ENCODE results near the gene ATP11A. TPM values are rescaled to one million over a fixed set of nuclear protein-coding genes. Genes with fewer than 3 reads are reported as not detected.

Gene ATP11A
- total RNA-seq, 3 donors from 2014 or later, result 22.1 to 27.2 (median 26.8) TPM

DNA sequence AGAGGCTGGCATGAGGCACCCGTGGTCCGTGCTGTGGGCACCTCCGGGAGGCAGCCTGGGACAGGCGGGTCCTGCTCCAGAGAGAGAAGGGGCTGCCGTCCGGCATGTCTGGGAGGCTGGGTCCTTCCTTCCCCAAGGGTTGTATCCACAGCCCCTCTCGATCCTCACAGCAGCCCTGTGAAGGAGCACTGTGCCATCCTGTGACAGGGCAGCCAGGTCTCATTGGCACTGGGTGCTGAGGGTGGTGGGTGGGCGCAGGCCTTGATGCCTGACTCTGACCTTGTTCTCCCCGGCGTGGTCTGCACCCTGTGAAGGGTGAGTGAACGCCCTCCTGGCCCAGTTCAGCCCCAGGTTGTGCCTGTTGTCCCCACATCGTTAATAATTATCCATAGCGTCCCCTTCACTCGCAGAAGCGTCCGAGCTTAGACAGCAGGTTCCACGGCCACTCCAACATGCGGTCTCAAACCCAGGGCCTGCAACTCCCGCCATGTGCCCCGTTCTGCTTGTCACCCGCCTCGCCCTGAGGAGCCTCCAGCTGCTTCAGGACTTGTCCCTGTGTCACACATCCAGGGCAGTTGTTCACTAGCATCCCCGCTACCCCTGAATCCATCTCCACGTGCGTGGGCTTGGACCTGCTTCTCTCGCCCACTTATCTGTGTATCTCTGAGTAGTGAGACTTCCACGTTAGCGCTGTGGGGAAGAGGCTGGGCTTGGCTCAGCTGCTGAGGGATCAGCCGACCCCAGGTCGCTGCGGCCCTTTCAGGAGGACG, 10.6 kb downstream of the ATP11A start:
- DNase-seq (ENCODE audit: low spot score in 2 of 2), result no peak
- no peak for TF ChIP-seq POLR2A (IDR thresholded peaks at IDR 0.05)
- TF ChIP-seq POLR2AphosphoS5 (IDR thresholded peaks at IDR 0.05), result no peak
- TF ChIP-seq, protein P1, sequence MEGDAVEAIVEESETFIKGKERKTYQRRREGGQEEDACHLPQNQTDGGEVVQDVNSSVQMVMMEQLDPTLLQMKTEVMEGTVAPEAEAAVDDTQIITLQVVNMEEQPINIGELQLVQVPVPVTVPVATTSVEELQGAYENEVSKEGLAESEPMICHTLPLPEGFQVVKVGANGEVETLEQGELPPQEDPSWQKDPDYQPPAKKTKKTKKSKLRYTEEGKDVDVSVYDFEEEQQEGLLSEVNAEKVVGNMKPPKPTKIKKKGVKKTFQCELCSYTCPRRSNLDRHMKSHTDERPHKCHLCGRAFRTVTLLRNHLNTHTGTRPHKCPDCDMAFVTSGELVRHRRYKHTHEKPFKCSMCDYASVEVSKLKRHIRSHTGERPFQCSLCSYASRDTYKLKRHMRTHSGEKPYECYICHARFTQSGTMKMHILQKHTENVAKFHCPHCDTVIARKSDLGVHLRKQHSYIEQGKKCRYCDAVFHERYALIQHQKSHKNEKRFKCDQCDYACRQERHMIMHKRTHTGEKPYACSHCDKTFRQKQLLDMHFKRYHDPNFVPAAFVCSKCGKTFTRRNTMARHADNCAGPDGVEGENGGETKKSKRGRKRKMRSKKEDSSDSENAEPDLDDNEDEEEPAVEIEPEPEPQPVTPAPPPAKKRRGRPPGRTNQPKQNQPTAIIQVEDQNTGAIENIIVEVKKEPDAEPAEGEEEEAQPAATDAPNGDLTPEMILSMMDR (IDR thresholded peaks at IDR 0.05), result no peak

DNA sequence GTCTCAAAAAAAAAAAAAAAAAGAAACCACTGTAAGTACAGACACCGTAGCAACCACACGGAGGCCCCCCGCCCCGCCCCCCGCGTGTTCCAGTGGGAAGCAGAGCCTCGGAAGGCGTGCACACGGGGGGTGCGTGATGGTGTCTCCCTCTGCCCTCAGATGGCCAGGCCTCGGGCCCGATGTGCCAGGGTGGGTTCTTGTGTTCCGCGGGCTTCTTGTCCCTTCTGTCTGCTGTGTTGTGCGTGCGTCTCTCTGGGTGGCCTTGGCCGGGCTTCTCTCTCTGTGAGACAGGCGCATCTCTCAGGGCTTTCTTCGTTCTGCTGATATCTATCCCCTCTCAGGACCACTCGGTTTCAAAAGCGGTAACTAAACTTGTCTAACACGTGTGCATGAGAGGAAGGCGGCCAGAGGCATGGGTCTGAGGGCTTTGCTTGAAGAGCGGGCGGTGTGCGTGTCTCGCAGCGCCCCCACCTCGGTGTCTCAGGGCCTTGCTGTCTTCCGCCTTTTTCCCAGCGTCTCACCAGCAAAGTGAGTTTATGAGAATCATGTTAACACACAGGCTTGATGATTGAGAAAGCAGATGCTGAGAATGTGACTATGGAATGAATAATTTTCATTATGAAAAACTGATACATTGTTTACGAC, 12.6 kb downstream of the ATP11A start:
- no peaks in the 10 kb centered on the region for H3K36me3 ChIP-seq
- H3K4me3 ChIP-seq, result no peak overlapping the region
- no peaks in the 10 kb centered on the region for H3K4me1 ChIP-seq
- intact Hi-C loops (cut with DNase I; ENCODE audit: low total_unique reads), result loop anchor here (5.0 kb wide), 1 partner anchor 1370 kb away; no protein-coding TSS in a partner anchor
- no peak overlapping the region for H3K27ac ChIP-seq
- H3K9me3 ChIP-seq, result no peaks in the 10 kb centered on the region
- DNase-seq (ENCODE audit: low spot score in 2 of 2), result peak in 1 of 2 donors; percentile 33
- H3K27me3 ChIP-seq, result no peaks in the 10 kb centered on the region
- TF ChIP-seq POLR2A (IDR thresholded peaks at IDR 0.05) (no peak), POLR2AphosphoS5 (IDR thresholded peaks at IDR 0.05) (no peak)
- TF ChIP-seq, protein P1 (IDR thresholded peaks at IDR 0.05), result no peak

More for the DNA sequence above, 10.6 kb downstream of the ATP11A start:
- intact Hi-C loops (cut with DNase I; ENCODE audit: low total_unique reads), result loop anchor here (5.0 kb wide), 1 partner anchor 1368 kb away; no protein-coding TSS in a partner anchor
- no peaks in the 10 kb centered on the region for H3K4me1 ChIP-seq
- H3K9me3 ChIP-seq, result no peaks in the 10 kb centered on the region
- H3K4me3 ChIP-seq, result no peak overlapping the region
- no peak overlapping the region for H3K27ac ChIP-seq
- H3K27me3 ChIP-seq, result no peaks in the 10 kb centered on the region
- H3K36me3 ChIP-seq, result no peaks in the 10 kb centered on the region

DNA sequence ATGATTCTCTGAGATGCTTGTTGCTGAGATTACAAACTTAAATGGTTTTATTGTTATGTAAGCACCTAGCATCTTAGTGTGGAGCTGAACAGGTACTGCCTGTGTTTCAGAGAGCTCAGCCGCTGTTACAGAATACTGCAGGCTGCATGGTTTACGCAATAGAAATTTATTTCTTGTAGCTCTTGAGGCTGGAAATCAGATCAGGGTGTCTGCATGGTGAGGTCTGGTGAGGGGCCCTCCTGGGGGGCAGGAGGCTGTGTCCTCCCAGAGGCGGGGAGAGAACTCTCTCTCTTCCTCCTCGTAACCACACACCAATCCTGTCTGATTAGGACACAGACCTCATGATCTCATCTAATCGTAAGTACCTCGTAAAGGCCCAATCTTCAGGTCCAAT, 13.1 kb downstream of the ATP11A start:
- TF ChIP-seq, protein P1 (IDR thresholded peaks at IDR 0.05), result no peak
- TF ChIP-seq POLR2A (IDR thresholded peaks at IDR 0.05) (no peak), POLR2AphosphoS5 (IDR thresholded peaks at IDR 0.05) (no peak)
- intact Hi-C loops (cut with DNase I; ENCODE audit: low total_unique reads), result loop anchor here (5.0 kb wide), 1 partner anchor 1371 kb away; no protein-coding TSS in a partner anchor
- Histone ChIP-seq H3K4me1 (no peaks in the 10 kb centered on the region), H3K36me3 (no peaks in the 10 kb centered on the region), H3K4me3 (no peak overlapping the region), H3K27ac (no peak overlapping the region), H3K9me3 (no peaks in the 10 kb centered on the region), H3K27me3 (no peaks in the 10 kb centered on the region)
- no peak for DNase-seq (ENCODE audit: low spot score in 2 of 2)

DNA sequence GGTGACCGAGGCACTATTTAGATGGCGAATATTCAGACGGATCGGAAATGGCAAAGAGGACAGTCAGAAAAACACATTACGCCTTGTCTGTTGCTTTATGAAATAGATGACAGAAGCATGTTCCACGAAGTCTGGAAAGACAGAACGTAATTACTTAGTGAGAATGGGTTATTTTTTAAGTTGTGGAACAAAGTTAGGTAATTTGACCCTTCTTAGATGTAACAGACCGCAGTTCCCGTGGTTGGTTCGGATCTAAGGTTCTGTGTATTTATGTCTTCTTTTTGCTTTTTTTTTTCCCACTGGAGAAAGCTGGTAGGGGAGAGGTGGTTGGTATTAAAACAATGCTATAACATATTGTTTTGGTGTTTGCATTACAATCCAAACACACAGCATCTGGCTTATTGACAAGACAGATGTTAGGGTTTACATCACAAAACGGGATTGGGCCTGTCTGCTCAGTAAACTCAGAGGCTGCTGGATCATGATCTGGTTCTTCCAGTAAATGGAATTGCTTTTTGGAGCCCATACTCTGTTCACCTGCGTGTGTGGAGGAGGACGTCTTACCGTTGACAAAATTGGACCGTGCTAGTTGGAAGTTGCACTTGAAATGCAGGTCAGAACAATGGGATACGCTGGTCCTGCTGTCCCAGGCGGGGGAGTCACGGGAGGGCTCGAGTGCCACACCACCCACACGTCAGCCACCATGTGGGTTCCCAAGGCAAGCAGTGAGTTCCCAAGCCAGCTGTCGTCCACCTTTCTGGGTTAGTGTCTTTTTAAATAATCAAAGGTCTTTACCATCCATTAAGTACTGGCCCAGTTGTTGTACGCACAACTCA, 13.8 kb downstream of the ATP11A start:
- H3K4me3 ChIP-seq, result no peak overlapping the region
- peak in 1 of 2 donors; percentile 27 for DNase-seq (ENCODE audit: low spot score in 2 of 2)
- no peaks in the 10 kb centered on the region for H3K4me1 ChIP-seq
- no peak overlapping the region for H3K27ac ChIP-seq
- H3K27me3 ChIP-seq, result no peaks in the 10 kb centered on the region
- H3K36me3 ChIP-seq, result no peaks in the 10 kb centered on the region
- H3K9me3 ChIP-seq, result no peaks in the 10 kb centered on the region
- intact Hi-C loops (cut with DNase I; ENCODE audit: low total_unique reads), result loop anchor here (5.0 kb wide), 1 partner anchor 1371 kb away; no protein-coding TSS in a partner anchor
- no peak for TF ChIP-seq POLR2A (IDR thresholded peaks at IDR 0.05)
- TF ChIP-seq, protein P1 (IDR thresholded peaks at IDR 0.05), result no peak
- no peak for TF ChIP-seq POLR2AphosphoS5 (IDR thresholded peaks at IDR 0.05)
